Measurements from ENCODE around the gene ESRP2.
A peak's percentile ranks its signal among the peaks of the same experiment; 100 is the strongest.

Gene ESRP2

GRCh38 chr16:68235887-68236136, at the start of gene ESRP2:
Gene ESRP2, minus strand, starts transcription at chr16:68236127. Its CDS starts 82 bp downstream, at chr16:68236045.
- no peak for DNase-seq

GRCh38 chr16:68285683-68286082, 49.8 kb upstream of the ESRP2 start:
- no peak for DNase-seq

- DNase-seq, result no peak
These were observed 48.9 kb upstream of the ESRP2 start for GRCh38 chr16:68284847-68285246.

- DNase-seq, result no peak
These were observed 48.1 kb upstream of the ESRP2 start for GRCh38 chr16:68283801-68284598.

- no peak for DNase-seq
These were observed 47.4 kb upstream of the ESRP2 start for GRCh38 chr16:68283346-68283745.

- DNase-seq, result no peak
These were observed 46.1 kb upstream of the ESRP2 start for GRCh38 chr16:68282064-68282452.

GRCh38 chr16:68281368-68282063, 45.6 kb upstream of the ESRP2 start:
- DNase-seq, result no peak

- DNase-seq, result no peak
These were observed 44.0 kb upstream of the ESRP2 start for GRCh38 chr16:68279726-68280558.

- DNase-seq, result no peak
These were observed 40.3 kb upstream of the ESRP2 start for GRCh38 chr16:68276223-68276622.

GRCh38 chr16:68275611-68276191, 39.8 kb upstream of the ESRP2 start:
- no peak for DNase-seq

- DNase-seq, result no peak
These were observed 38.5 kb upstream of the ESRP2 start for GRCh38 chr16:68274441-68274840.

- no peak for DNase-seq
These were observed 38.0 kb upstream of the ESRP2 start for GRCh38 chr16:68273896-68274295.

GRCh38 chr16:68273459-68273858, 37.5 kb upstream of the ESRP2 start:
- DNase-seq, result no peak

- DNase-seq, result no peak
These were observed 36.7 kb upstream of the ESRP2 start for GRCh38 chr16:68272507-68273209.

- DNase-seq, result no peak
These were observed 34.4 kb upstream of the ESRP2 start for GRCh38 chr16:68270353-68270752.

GRCh38 chr16:68269793-68270192, 33.9 kb upstream of the ESRP2 start:
- DNase-seq, result no peak

GRCh38 chr16:68267612-68268405, 31.9 kb upstream of the ESRP2 start:
- DNase-seq, result no peak

GRCh38 chr16:68265078-68265920, 29.4 kb upstream of the ESRP2 start:
- DNase-seq, result peak in 19 of 58 donors; percentile 5 to 47 (median 19)
